ENCODE measurements around the gene THSD4. TPM values are rescaled to one million over a fixed set of nuclear protein-coding genes. Genes with fewer than 3 reads are reported as not detected.

THSD4 gene
- total RNA-seq, 2 donors from 2014 or later, result 35.2 to 45.5 TPM

- intact Hi-C loops (cut with DNase I, micrococcal nuclease), result loop anchor here in 1 of 2 donors (10.0 kb wide), 1 partner anchor 60 kb away; no protein-coding TSS in a partner anchor
- peak; percentile 32 for ATAC-seq
- DNase-seq, result no peak
Observed at GRCh38 chr15:71804695-71805470, 689.6 kb downstream of the THSD4 start.

- DNase-seq, result no peak
- intact Hi-C loops (cut with DNase I, micrococcal nuclease), result loop anchor here in 1 of 2 donors (10.0 kb wide), 1 partner anchor 62 kb away; no protein-coding TSS in a partner anchor
- ATAC-seq, result no peak
Observed at GRCh38 chr15:71806452-71806931, 691.2 kb downstream of the THSD4 start.

- DNase-seq (no peak), ATAC-seq (no peak)
- intact Hi-C loops (cut with DNase I, micrococcal nuclease), result loop anchor here in 1 of 2 donors (10.0 kb wide), 1 partner anchor 62 kb away; no protein-coding TSS in a partner anchor
Observed at GRCh38 chr15:71807125-71807629, 691.9 kb downstream of the THSD4 start.

- no peak for ATAC-seq
- intact Hi-C loops (cut with DNase I, micrococcal nuclease), result loop anchor here in 1 of 2 donors (10.0 kb wide), 1 partner anchor 63 kb away; no protein-coding TSS in a partner anchor
- DNase-seq, result no peak
Observed at GRCh38 chr15:71807691-71808091, 692.4 kb downstream of the THSD4 start.

- no peak for DNase-seq
- intact Hi-C loops (cut with DNase I, micrococcal nuclease), result loop anchor here in 1 of 2 donors (10.0 kb wide), 1 partner anchor 64 kb away; no protein-coding TSS in a partner anchor
- no peak for ATAC-seq
Observed at GRCh38 chr15:71808311-71809020, 693.2 kb downstream of the THSD4 start.

GRCh38 chr15:71809346-71809745, 694.1 kb downstream of the THSD4 start:
- intact Hi-C loops (cut with DNase I, micrococcal nuclease), result loop anchor here in 1 of 2 donors (10.0 kb wide), 1 partner anchor 65 kb away; no protein-coding TSS in a partner anchor
- DNase-seq (no peak), ATAC-seq (no peak)

GRCh38 chr15:71810256-71811035, 695.2 kb downstream of the THSD4 start, which contains the start of gene NR2E3:
NR2E3 (plus strand) TSS chr15:71810554; CDS start chr15:71810744, 190 bp downstream.
- intact Hi-C loops (cut with DNase I, micrococcal nuclease), result no loop called here
- peak in 1 of 2 donors; percentile 21 for DNase-seq
- ATAC-seq, result peak; percentile 57

- ATAC-seq (no peak), DNase-seq (no peak)
- intact Hi-C loops (cut with DNase I, micrococcal nuclease), result no loop called here
Observed at GRCh38 chr15:71811036-71811736, 695.9 kb downstream of the THSD4 start.

- no peak for ATAC-seq
- intact Hi-C loops (cut with DNase I, micrococcal nuclease), result no loop called here
- DNase-seq, result no peak
Observed at GRCh38 chr15:71811752-71812735, 696.8 kb downstream of the THSD4 start.

GRCh38 chr15:71812966-71813722, 697.9 kb downstream of the THSD4 start:
- DNase-seq, result peak in 1 of 2 donors; percentile 21
- ATAC-seq, result no peak
- intact Hi-C loops (cut with DNase I, micrococcal nuclease), result no loop called here

- DNase-seq (no peak), ATAC-seq (no peak)
- intact Hi-C loops (cut with DNase I, micrococcal nuclease), result no loop called here
Observed at GRCh38 chr15:71813723-71814470, 698.6 kb downstream of the THSD4 start.

GRCh38 chr15:71815301-71815700, 700.0 kb downstream of the THSD4 start:
- ATAC-seq, result no peak

GRCh38 chr15:71817351-71817750, 702.1 kb downstream of the THSD4 start:
- DNase-seq (no peak), ATAC-seq (peak; percentile 18)
- intact Hi-C loops (cut with DNase I, micrococcal nuclease), result no loop called here

More at GRCh38 chr15:71815301-71815700, 700.0 kb downstream of the THSD4 start:
- intact Hi-C loops (cut with DNase I, micrococcal nuclease), result no loop called here
- no peak for DNase-seq

- no peak for DNase-seq
- no peak for ATAC-seq
- intact Hi-C loops (cut with DNase I, micrococcal nuclease), result no loop called here
Observed at GRCh38 chr15:71820127-71820526, 704.9 kb downstream of the THSD4 start.

GRCh38 chr15:71821547-71822129, 706.4 kb downstream of the THSD4 start:
- intact Hi-C loops (cut with DNase I, micrococcal nuclease), result no loop called here
- ATAC-seq (no peak), DNase-seq (no peak)

Data from left colon (tissue), 2 donors.